Measurements from ENCODE around the gene MSRB3. TPM values are rescaled to one million over a fixed set of nuclear protein-coding genes. Genes with fewer than 3 reads are reported as not detected.

Gene MSRB3
- total and polyA plus RNA-seq, 2 of the 8 experiments (the other 6 are each of a cell fraction or from before 2014, with no cell fraction given) = 0.32 to 1.2 TPM

GRCh38 chr12:65266408-65266807, 12.1 kb upstream of the MSRB3 start:
- no peaks in the 10 kb centered on the region; the same call in 1 of the 2 replicates for H3K23me2 ChIP-seq (ENCODE audit: low read depth, low read length)
- H4K20me1 ChIP-seq (replicated peaks in 1 of 2; ENCODE audit: control insufficient read depth in 1 of 2, insufficient read depth in 2 of 2, low read length in 2 of 2) = no peaks in the 10 kb centered on the region
- H2BK20ac ChIP-seq (ENCODE audit: low read length) = no peak overlapping the region
- no peak overlapping the region for H2BK5ac ChIP-seq (ENCODE audit: low read depth, low read length)
- no peak overlapping the region for H3K4me3 ChIP-seq (ENCODE audit: extremely low read depth in 1 of 4, insufficient read depth in 2 of 4, low read depth in 3 of 4, low read length in 4 of 4)
- no peak overlapping the region for H3K4me2 ChIP-seq (ENCODE audit: insufficient read depth in 1 of 2, low read depth in 2 of 2, low read length in 2 of 2)
- no peaks in the 10 kb centered on the region for H3K4me1 ChIP-seq (replicated peaks in 1 of 4; ENCODE audit: control insufficient read depth in 3 of 4, insufficient read depth in 4 of 4, low read length in 3 of 4)
- H3K27me3 ChIP-seq (replicated peaks in 1 of 4; ENCODE audit: control insufficient read depth in 3 of 4, extremely low read depth in 1 of 4, insufficient read depth in 3 of 4, low read length in 3 of 4) = no peaks in the 10 kb centered on the region
- H4K91ac ChIP-seq (replicated peaks; ENCODE audit: insufficient read length, low read length) = no peak overlapping the region
- H3K14ac ChIP-seq (ENCODE audit: insufficient read length) = no peak overlapping the region
- H3K56ac ChIP-seq (replicated peaks; ENCODE audit: insufficient read length, low read depth, low read length) = no peak overlapping the region
- no peak overlapping the region for H2AFZ ChIP-seq (ENCODE audit: low read length)
- no peak overlapping the region for H3K4ac ChIP-seq (replicated peaks; ENCODE audit: insufficient read length, low read depth, low read length)
- H3K79me2 ChIP-seq (ENCODE audit: control insufficient read depth in 1 of 2, insufficient read depth in 2 of 2, low read length in 2 of 2) = no peaks in the 10 kb centered on the region
- no peak overlapping the region for H3K23ac ChIP-seq (ENCODE audit: insufficient read length)
- no peak overlapping the region for H4K8ac ChIP-seq (ENCODE audit: extremely low read depth, insufficient read depth, low read length)
- DNase-seq (ENCODE audit: low read depth in 1 of 2, low spot score in 2 of 2) (no peak), FAIRE-seq (no peak)
- H4K5ac ChIP-seq (ENCODE audit: insufficient read length, low read depth, low read length) = no peak overlapping the region
- no peak overlapping the region for H2BK15ac ChIP-seq (ENCODE audit: low read length)
- H2BK12ac ChIP-seq (ENCODE audit: low read depth, low read length) = no peak overlapping the region
- H3K36me3 ChIP-seq (ENCODE audit: control insufficient read depth in 2 of 4, insufficient read depth in 4 of 4, low read length in 3 of 4) = no peaks in the 10 kb centered on the region
- POLR2A ChIA-PET (ENCODE audit: partially characterized antibody) = no interaction called here
- H3K9me3 ChIP-seq (ENCODE audit: insufficient read depth in 2 of 2, low read depth in 1 of 2, low read length in 1 of 2) = no peaks in the 10 kb centered on the region
- H2BK120ac ChIP-seq (replicated peaks; ENCODE audit: low read depth, low read length) = no peak overlapping the region
- H3K9ac ChIP-seq (replicated peaks in 1 of 4; ENCODE audit: extremely low read depth in 1 of 4, low read depth in 3 of 4, low read length in 3 of 4) = no peak overlapping the region
- 96% methylated on average over 3 of the region's 3 CpGs; no CpG with 5 or more reads in 1 of the 2 experiments for WGBS, 2 experiments (ENCODE audit: extremely low coverage in 1 of 2, insufficient coverage in 1 of 2, insufficient read length in 1 of 2, insufficient replicate concordance in 2 of 2, low coverage in 1 of 2, low lambda C conversion rate in 2 of 2, missing lambda C conversion rate in 1 of 2)
- no peak overlapping the region for H2AK5ac ChIP-seq (ENCODE audit: low read depth, low read length)
- no peak overlapping the region for H3K27ac ChIP-seq (ENCODE audit: low read depth, low read length)
- H3K18ac ChIP-seq (ENCODE audit: extremely low read depth, low read length) = no peak overlapping the region
- no peaks in the 10 kb centered on the region for H3K79me1 ChIP-seq (ENCODE audit: low read depth, low read length)
- CTCF ChIA-PET (ENCODE audit: partially characterized antibody) = interaction anchor here (0.5 to 1.1 kb wide), 2 partner anchors 9 to 448 kb away, joined by 3 to 5 read pairs; no protein-coding TSS in a partner anchor
- TF ChIP-seq NANOG (IDR thresholded peaks at IDR 0.05; ENCODE audit: insufficient read depth, low read depth, low read length, poor library complexity, severe bottlenecking) (no peak), FOSL1 (IDR thresholded peaks at IDR 0.05; ENCODE audit: insufficient read depth, low read depth, low read length) (no peak), USF2 (IDR thresholded peaks at IDR 0.05; ENCODE audit: low read length) (no peak)
